HG02623 (cell line): ENCODE results near the gene HOXB3.

Experiments
- ATAC-seq: cut with Tn5 transposase; IDR thresholded peaks from one replicate; pipeline ENCODE4 v1.9.1; 2021; ENCODE audit warnings: moderate library complexity; ENCODE audit not compliant: unreplicated experiment

HOXB3 gene

GRCh38 chr17:48588528-48588927, 1.5 kb downstream of the HOXB3 start:
- ATAC-seq, result no peak

GRCh38 chr17:48588074-48588415, 2.0 kb downstream of the HOXB3 start:
- ATAC-seq, result no peak

DNA sequence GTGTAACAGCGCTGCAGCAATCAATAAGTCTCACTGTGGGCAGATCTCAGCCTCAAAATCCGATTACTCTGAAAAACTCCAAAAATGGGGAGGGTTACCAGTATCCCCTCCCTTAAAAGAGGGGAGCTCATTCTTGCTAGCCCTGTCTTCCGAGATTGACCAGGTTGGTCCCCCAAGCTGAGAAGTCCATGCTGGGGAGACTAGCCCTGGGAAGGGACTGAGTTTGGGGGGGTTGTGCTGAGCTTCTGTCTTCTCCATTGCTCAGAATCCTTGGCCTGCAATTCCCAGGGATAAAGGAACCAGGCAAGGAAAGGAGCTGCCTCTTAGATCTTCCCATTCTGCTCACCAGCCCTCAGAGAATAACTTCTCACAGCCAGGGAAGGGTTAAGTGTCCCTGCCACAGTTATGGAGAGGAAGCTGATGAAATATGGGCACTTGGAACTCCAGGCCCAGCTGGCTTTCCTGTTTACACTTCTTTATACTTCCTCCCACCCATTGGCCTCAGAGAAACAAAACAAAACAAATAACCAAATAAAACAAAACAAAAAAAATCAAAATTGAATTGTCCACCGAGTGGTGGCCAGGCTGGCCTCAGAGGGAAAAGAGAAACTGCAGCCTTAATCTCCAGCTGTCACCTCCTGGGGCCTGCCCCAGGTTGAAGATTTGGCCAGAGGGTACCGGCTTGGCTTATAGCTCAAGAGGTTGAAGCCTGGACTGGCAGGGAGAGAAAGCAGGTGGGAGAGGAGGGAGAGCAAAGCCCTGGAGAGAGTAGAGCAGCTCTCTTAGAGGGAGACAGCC, 2.6 kb downstream of the HOXB3 start:
- ATAC-seq, result no peak

- ATAC-seq, result no peak
Observed at GRCh38 chr17:48586355-48587258, 3.4 kb downstream of the HOXB3 start.

DNA sequence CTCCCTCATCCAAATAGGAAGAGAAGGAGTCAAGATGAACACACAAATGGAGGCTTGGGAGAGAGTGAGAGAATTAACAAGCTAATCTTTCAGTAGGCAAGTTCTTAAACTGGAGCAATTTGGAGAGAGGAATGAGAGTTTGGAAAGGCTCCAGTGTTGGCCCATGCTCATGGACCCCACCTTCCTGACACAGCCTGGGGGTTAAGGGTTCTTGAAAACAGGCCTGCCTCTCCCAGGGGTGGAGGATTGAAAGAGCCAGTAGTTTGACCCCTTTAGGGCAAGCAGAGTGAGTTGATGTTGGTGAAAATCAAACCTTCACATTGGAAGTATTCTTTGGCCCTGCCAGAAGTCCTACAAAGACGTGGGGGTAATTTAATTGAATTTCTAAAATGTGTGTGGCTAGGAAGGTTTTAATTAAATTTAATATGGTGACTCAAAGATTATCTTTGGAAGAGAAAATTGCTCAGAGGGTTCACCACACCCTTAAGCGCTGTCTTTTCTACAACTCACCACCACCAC, 5.8 kb downstream of the HOXB3 start:
- no peak for ATAC-seq

DNA sequence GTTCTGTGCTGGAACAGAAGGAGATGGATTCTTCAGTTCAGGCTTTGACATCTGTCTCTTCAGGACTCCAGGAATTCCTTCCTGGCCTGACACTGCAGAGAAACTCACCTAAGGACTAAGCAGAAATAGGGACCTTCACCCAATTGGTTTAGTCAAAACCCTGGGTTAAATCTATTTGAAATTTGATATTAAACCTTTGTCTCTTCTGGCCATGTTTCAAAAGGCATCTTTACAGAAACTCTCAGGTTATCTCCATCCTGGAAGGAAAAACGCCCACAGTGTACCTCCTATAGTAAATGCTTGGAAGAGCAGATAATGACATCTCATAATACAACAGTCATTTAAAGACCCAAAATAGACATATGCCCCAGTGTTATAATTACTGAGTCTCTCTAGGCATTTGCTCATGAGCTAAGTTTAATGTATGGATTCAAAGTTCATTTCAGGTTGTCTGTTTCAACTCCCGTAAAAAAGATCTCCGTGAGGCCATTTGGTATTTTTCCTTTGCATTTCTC, 6.3 kb downstream of the HOXB3 start:
- no peak for ATAC-seq

DNA sequence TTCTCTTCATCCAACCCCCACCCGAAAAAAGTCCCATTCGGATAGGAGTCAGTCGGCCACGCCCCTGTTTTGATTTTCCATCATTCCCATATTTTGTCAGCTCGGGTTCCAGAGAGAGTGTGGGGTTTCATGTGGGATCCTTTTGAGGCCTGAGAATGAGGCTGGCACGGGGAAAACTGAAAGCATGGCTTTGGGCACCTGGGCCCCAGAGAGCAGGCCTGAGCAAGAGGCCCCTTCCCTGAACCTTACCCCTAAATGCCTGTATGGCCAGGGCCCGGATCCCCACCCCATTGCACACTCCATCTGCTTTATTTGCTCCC, 7.3 kb downstream of the HOXB3 start:
- ATAC-seq, result no peak

DNA sequence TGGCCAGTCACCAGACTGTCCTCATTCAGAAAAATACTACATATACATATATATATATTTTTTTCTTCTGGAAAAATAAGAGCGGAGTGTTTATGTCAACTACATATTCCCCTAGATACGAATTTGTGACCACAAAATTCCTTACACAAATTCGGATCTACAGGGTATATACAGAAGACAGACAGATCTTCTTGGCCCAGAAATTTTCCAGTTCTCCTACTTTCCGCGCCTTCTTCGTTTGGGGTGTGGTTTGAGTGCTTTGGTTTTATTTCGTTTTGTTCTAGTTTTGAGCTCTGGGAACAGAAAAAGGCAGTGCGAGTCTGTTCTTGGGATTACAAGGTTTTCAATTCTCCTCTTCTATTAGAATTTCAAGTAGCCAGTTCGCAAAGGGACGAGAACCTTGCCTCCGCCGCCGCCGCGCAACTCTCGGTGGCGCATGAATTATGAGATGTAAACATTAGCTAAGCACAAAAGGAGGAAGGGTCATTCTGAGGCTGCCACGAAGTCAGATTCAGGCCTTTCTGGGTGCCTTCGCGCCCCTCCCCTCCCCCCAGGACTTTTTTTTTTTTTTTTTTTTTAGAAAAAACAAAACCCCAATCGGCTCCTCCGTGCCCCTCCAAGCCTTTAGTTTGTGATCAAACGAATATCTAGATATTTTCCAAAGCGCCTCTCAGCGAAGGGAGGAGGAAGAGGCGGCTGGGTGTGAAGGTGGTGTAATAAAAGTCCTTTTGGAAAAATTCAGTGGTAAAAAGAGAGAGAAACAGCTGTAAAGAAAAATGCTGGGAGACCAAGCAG, 10.1 kb downstream of the HOXB3 start:
- ATAC-seq, result no peak

- no peak for ATAC-seq
Observed at GRCh38 chr17:48579471-48579759, 10.6 kb downstream of the HOXB3 start.

GRCh38 chr17:48578616-48579470, 11.2 kb downstream of the HOXB3 start:
- ATAC-seq, result no peak

DNA sequence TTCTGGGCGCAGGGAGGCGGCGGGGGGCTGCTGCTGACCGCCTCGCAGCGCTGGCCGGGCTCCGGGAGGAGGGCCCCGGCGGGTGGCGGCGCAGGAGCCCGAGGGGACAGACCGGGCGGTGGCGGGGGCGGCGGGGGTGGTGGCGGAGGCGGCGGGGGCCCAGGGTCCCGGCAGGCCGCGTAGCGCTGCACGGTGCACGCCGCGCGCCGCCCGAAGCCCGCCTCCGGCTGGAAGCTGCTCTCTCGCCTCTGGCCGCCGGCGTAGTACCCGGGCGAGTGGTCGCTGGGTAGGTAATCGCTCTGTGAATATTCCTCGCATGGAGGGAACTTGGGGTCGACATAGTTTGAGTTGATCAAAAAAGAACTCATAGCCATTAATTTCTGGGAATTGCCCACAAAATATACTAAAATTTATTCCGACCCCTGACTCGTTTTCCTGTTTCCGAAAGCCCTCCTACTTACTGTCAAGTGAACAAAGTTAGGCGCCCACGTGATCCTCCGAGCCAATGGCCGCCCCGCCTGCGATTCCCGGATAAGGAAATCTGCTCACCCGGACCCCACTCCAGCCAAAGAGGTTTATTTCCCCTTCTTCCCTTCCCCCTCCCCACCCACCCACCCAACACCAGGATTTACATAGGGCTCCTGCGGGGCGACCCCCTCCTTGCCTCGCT, 12.0 kb downstream of the HOXB3 start, which contains the start of gene HOXB4:
HOXB4 (minus strand) TSS at position 405 of the 670 bp plus-strand sequence; CDS start at position 374, 31 bp downstream.
- no peak for ATAC-seq

GRCh38 chr17:48577330-48577945, 12.6 kb downstream of the HOXB3 start:
- no peak for ATAC-seq

DNA sequence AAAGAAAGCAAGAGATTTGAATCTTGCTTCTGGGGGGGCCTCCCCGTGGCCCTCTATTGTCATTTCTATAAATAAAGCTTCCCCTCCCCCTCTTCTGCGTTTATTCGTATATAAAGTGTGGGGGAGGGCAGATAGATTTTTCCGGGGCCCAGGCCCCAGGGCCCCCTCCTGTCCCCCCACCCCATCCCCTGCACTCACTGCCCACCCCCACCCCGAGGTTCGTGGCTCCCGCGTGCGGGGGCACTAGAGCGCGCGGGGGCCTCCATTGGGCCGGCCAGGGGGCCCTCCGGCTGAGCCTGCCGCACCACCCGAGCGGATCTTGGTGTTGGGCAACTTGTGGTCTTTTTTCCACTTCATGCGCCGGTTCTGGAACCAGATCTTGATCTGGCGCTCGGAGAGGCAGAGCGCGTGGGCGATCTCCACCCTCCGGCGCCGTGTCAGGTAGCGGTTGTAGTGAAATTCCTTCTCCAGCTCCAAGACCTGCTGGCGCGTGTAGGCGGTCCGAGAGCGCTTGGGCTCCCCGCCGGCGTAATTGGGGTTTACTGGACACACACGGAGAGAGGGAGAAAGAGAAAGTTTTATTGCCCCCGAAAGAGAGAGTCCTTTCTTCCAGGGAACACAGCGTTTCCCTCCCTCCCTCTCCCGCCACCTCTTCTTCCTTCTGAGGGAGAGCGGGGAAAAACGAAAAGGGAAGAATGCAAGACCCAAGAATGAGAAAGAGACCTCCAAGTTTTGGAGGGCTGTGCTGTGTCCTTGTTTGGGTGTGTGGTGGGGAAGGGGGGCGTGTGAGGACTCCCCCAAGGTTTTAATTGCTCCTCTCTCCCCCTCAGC, 13.3 kb downstream of the HOXB3 start:
- ATAC-seq, result no peak

DNA sequence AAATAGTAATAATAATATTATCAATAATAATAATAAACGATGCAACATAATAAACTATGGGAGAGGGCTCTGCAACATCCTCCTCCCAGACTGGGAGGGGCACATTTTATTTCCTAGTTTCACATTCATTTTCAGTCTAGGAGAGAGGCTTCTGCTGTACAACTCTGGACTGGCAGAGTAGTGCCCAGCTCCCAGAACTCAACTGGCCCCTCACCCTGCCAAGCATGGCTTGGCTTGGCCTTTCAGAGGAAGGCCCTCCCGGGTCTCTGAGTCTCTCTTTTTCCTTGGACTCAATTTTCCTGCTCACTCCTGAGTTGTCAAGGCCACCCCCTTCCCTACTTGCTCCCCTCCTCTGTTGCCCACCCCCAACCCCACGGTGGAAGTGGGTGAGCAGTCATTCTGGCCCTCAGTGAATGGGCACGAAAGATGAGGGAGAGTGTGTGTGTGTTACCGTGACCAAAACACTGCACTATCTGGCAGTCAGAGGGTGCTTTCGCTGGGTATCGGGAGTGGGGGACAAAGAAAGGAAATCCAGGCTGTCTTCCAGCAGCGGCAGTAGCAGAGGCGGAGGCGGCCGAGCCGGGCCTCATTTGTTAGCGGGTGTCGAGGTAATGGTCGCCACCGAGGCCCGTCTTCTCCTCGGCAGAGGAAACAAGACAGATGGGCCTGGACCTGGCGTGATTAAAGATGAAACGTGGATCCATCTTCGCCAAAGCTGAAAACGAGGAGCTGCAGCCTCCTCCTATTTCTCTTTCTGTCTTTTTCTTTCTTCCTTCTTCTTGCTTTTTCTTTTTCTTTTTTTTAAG, 14.2 kb downstream of the HOXB3 start:
- ATAC-seq, result no peak

GRCh38 chr17:48575066-48575582, 14.9 kb downstream of the HOXB3 start:
- no peak for ATAC-seq

- no peak for ATAC-seq
Observed at GRCh38 chr17:48574505-48575065, 15.5 kb downstream of the HOXB3 start.

GRCh38 chr17:48571826-48572417, 18.1 kb downstream of the HOXB3 start:
- no peak for ATAC-seq
